Activated T-cell treated with anti-CD3 and anti-CD28 coated beads, Interleukin-2, amount 50 U/mL, for 1 hour (primary cell): Measurements from ENCODE around the gene PPM1H.
"Not testable (repeated sequence)": the region's sequence is repeated elsewhere in the genome, so short reads cannot be mapped to it uniquely, and the experiment has no call there.

ENCODE experiments used
- DNase-seq: peaks from one replicate; pipeline ENCODE4 v3.0.0-alpha.2; 2020

PPM1H gene

DNA sequence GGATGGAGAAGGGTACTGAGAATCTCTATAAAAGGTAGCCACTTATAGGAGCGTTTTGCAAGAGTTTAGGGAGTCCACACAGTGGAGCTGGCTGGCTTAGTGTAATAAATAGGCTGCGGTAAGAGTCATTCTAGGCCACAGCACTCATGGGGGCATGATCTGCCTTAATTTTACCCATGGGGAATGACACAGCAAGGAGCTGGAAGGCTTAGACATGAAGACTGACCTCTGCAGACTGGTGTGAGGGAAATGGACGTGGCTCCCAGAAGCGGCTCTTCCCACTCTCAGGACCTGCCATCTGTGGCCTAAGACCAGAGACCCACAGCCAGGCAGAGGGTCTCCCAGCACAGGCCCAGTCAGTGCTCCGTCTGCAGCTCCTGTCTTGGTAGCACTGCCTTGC, 173.3 kb downstream of the PPM1H start:
- no peak for DNase-seq

- DNase-seq, result no peak
These were observed 174.2 kb downstream of the PPM1H start for GRCh38 chr12:62760779-62761178.

- DNase-seq, result not testable (repeated sequence)
These were observed 174.6 kb downstream of the PPM1H start for GRCh38 chr12:62760341-62760740.

DNA sequence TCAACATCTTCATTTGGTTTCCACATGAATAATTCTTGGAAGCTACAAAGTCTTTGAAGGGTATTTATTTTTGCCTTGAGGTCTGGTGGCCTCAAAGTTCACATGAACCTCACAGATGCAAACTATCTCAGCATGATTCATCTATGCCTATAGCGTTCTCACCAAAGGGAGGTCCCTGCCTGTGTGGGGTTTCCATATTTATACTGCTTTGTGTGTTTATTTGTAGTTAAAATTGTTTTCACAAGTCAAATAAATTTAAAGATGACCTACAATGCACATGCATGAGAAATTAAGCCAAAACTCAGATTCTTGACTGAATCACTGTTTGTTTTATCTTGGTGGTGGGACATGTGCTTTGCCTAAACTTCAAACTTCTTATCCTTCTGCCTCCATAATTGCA, 176.7 kb downstream of the PPM1H start:
- no peak for DNase-seq

DNA sequence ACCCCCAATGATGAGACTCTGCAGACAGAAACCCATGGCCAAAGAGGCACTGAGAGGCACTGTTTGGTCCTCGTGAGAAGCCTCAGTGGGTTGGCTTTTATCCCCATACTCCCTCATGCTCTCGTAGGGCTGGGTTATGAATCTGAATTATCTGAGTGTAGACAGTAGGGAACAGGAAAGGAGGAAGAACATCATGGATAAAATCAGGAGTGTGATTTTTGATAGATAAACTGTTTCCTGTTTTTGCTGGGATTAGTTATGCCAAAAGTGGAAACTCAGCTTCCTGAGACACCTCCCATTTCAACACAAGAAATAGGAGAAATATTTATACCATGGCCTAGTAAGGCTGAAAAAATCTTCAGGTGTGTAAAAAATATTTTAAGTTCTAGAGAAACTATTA, 177.9 kb downstream of the PPM1H start:
- no peak for DNase-seq

GRCh38 chr12:62754706-62755105, 180.2 kb downstream of the PPM1H start:
- DNase-seq, result no peak

- no peak for DNase-seq
These were observed 183.2 kb downstream of the PPM1H start for GRCh38 chr12:62751810-62752155.

- DNase-seq, result no peak
These were observed 183.8 kb downstream of the PPM1H start for GRCh38 chr12:62750941-62751809.

- DNase-seq, result no peak
These were observed 185.4 kb downstream of the PPM1H start for GRCh38 chr12:62749586-62749985.

GRCh38 chr12:62748941-62749468, 185.9 kb downstream of the PPM1H start:
- DNase-seq, result no peak

- DNase-seq, result no peak
These were observed 190.4 kb downstream of the PPM1H start for GRCh38 chr12:62744551-62744950.

DNA sequence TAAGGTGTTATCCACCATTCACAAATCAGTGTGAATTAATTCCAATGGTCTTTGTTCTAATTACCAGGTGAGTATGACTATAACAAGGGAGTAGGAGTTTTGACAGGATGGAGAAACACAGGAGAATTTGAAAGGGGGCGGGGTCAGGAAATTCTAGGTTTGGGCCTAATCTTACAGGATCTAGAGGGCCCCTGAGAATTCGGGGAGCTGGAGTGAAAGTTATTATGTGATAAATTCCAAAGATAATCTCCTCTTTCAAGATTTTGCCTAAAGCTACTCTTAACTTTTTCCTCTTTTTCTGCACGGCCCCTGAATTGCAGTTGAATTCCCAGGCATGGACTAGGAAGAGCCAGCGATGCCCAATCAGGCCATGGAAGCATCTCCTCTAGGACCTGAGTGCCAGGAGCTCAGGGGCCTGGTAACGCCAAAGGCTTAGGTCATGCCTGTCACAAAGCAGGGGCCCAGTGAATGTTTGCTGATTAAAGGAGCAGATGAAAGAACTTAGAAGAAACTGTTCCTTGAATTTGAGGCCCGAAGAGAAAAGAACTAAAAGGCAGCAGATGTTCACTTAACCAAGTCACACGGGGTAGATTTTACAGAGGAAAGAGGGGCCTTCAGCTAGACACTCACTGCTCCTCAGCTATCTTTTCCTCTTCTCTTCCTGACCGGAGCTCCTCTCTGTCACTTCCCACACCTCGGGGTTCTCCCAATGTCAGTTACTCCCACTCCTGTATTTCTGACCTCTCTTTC, 195.5 kb downstream of the PPM1H start:
- no peak for DNase-seq

- DNase-seq, result no peak
These were observed 196.3 kb downstream of the PPM1H start for GRCh38 chr12:62738616-62739015.

- no peak for DNase-seq
These were observed 196.8 kb downstream of the PPM1H start for GRCh38 chr12:62738105-62738504.

DNA sequence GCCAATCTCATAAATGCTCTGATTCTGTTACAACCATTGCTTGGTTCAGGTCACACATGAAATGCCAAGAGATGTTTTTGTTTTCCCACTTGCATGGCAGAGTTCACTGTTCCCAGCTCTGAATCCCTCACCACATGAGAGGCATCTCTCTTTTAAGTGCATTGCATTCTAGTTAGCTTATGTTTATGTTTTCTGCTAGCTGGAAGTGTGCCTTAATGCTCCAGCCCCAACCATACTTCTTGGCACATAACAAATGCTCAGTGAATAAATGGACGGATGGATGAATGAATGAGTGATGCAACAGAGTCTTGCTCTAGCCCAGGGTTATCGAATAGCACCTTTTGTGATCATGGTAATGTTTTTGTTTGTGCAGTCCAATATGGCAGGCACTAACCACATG, 197.3 kb downstream of the PPM1H start:
- no peak for DNase-seq

DNA sequence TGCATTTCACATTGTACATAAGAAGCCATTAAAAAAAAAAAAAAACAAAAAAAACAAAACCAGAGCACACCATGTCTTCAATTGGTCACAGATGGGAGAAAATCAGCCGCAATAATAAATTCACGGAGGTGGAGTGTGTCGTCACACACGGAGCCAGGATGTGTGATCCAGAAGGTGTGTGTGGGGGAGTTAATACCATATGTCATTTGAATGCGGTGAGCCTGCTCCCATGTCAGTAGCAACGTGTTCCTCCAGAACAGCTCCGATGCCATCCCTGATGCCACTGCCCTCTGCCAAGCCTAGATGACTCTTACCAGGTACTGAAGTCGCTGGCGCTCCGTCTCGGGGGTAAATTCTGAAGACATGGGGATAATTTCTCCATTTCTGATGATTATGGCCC, 197.8 kb downstream of the PPM1H start:
- no peak for DNase-seq

- no peak for DNase-seq
These were observed 198.4 kb downstream of the PPM1H start for GRCh38 chr12:62736596-62736995.

- no peak for DNase-seq
These were observed 202.0 kb downstream of the PPM1H start for GRCh38 chr12:62732861-62733427.

DNA sequence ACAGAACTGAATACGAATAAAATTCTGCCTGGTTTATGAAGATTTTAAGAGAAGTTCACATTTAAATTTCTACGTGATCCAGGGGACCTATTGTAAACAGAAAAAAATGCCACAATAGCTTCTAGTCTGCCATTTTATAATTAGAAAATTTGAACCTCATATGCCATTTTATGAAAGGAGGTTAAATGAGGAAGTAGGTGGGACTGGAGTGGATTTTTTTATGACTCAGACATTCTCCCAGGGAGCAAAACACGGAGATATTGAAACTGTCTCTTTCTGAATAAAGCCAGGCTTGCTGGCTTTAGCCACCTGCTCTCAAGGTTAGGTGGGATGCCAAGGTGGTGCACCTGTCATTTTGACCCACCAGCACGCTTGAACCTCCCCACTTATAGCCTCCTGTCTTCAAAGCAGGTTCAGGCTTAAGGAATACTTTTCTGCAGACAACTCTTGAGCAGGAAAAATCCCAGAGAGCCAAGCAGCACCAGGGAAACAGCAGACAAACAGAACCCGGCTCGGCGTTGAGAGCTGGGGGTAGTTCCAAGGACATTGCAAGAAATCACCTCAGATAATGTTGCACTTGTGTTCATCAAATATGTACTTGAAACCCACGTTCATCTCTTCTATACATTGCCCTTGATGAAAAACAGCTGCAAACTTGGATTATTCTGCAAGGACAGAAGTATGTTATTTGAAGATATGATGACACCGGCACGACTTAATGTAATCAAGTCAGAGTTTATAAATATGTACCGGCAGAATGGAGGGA, 203.7 kb downstream of the PPM1H start:
- no peak for DNase-seq

- no peak for DNase-seq
These were observed 204.3 kb downstream of the PPM1H start for GRCh38 chr12:62730649-62731048.

- DNase-seq, result not testable (repeated sequence)
These were observed 205.1 kb downstream of the PPM1H start for GRCh38 chr12:62729579-62730544.

DNA sequence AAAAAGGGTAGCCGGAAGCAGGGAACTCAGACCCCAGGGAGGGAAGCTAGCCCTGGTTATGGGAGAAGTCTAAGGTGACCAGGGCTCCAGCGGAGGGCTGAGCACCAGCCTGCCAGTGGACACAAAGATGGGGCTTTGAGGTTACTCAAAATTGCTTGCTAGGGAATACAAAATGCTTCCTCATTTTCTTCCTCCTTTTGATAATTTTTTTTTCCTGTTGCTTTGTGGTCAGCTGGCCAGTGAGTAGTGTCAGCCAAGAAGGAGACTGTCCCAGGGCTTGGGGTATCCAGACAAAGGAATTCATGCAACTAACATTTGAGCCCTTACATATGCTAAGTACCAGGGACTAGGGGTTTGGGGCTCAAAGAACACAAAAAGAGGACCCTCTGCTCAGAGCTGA, 206.2 kb downstream of the PPM1H start:
- no peak for DNase-seq
